GM18861 (cell line): ENCODE results near the gene EN2.

Experiments
- ATAC-seq: cut with Tn5 transposase; IDR thresholded peaks from one replicate; pipeline ENCODE4 v1.9.1; 2021; ENCODE audit not compliant: unreplicated experiment

Gene EN2

GRCh38 chr7:155458111-155458877 is at the start of gene EN2:
Gene EN2 (plus strand): TSS chr7:155458129. CDS start chr7:155458378, 249 bp downstream.
- no peak for ATAC-seq

- no peak for ATAC-seq
Observed at GRCh38 chr7:155408651-155409586, 49.0 kb upstream of the EN2 start.

- no peak for ATAC-seq
Observed at GRCh38 chr7:155409980-155410379, 47.9 kb upstream of the EN2 start.

- no peak for ATAC-seq
Observed at GRCh38 chr7:155410431-155410830, 47.5 kb upstream of the EN2 start.

GRCh38 chr7:155411718-155412415 is 46.1 kb upstream of the EN2 start:
- no peak for ATAC-seq

- peak; percentile 90 for ATAC-seq
Observed at GRCh38 chr7:155412416-155413253, 45.3 kb upstream of the EN2 start.

- ATAC-seq: no peak
Observed at GRCh38 chr7:155414547-155415492, 43.1 kb upstream of the EN2 start.

GRCh38 chr7:155416646-155417380 is 41.1 kb upstream of the EN2 start:
- no peak for ATAC-seq

GRCh38 chr7:155418304-155418703 is 39.6 kb upstream of the EN2 start:
- ATAC-seq: no peak

- ATAC-seq: no peak
Observed at GRCh38 chr7:155418941-155419755, 38.8 kb upstream of the EN2 start.

DNA sequence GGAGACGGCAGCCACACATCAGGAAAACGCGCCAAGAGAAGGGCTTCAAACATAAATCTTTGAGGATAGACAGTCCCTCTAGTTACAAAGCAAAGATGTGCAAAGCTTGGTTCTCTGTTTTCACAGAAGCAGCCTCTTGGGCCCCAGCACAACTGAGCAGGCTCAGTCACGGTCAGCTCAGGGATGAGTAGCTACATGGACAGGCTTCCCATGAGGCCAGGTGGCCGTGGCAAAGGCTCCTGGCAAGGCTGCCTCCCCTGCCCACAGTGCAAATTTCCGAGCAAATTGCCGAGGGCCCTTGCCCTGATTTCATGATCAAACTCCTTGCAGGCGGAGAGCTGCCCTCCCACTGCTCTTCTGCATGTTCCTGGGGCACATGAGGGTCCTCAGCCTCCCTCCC is 37.8 kb upstream of the EN2 start:
- no peak for ATAC-seq

DNA sequence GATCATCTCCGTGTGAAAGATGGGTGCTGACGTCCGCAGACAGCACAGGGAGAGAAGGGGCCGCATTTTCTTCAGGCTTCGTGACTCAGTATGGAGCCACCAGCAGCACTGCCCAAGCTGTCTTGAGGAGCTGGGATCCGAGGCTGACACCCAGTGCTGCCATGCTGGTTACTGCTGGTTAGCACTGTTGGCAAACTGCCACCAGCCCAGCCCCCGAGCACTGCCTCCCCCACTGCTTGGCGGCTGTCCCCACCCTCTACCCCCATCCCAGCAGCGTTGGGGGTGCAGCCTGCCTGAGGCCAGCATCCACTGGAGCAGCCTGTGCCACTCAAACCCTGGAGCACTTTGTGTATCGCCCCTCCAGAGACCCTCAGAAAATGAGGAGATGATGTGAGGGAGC is 35.8 kb upstream of the EN2 start:
- no peak for ATAC-seq

GRCh38 chr7:155422599-155423336 is 35.2 kb upstream of the EN2 start:
- no peak for ATAC-seq

GRCh38 chr7:155423337-155424285 is 34.3 kb upstream of the EN2 start:
- ATAC-seq: no peak

GRCh38 chr7:155424301-155425010 is 33.5 kb upstream of the EN2 start:
- ATAC-seq: no peak

GRCh38 chr7:155425011-155425340 is 33.0 kb upstream of the EN2 start:
- ATAC-seq: no peak
